Hepatocyte (in vitro differentiated cells): ENCODE data around the gene BLOC1S1. TPM values are rescaled to one million over a fixed set of nuclear protein-coding genes. Genes with fewer than 3 reads are reported as not detected.
A peak's percentile ranks its signal among the peaks of the same experiment; 100 is the strongest.

Experiments
- DNase-seq: peaks from one replicate; pipeline ENCODE4 v3.0.0-alpha.2; 2016; ENCODE audit warnings: low spot score
- H2AFZ ChIP-seq: fragments of 200-600 bp; sonication (generic); 2 replicates; pipeline ENCODE4 v1.6.0; 2016; ENCODE audit warnings: antibody characterized with exemption, mild to moderate bottlenecking
- H3K27ac ChIP-seq: fragments of 200-600 bp; sonication (generic); 2 replicates; pipeline ENCODE4 v1.5.1; 2016; ENCODE audit warnings: mild to moderate bottlenecking
- H3K27me3 ChIP-seq: fragments of 200-600 bp; sonication (generic); 2 replicates; pipeline ENCODE4 v1.6.1; 2016
- H3K36me3 ChIP-seq: fragments of 200-600 bp; sonication (generic); replicated peaks from 2 replicates; pipeline ENCODE4 v1.5.1; 2016; ENCODE audit warnings: low read depth; ENCODE audit not compliant: insufficient read depth
- H3K4me1 ChIP-seq: fragments of 200-600 bp; sonication (generic); 2 replicates; pipeline ENCODE4 v1.5.1; 2016; ENCODE audit warnings: mild to moderate bottlenecking, moderate library complexity; ENCODE audit not compliant: insufficient read depth
- H3K4me2 ChIP-seq: fragments of 200-600 bp; sonication (generic); 2 replicates; pipeline ENCODE4 v1.6.0; 2016
- H3K4me3 ChIP-seq: fragments of 200-600 bp; sonication (generic); 2 replicates; pipeline ENCODE4 v1.5.1; 2016; ENCODE audit warnings: mild to moderate bottlenecking
- H3K79me2 ChIP-seq: fragments of 200-600 bp; sonication (generic); 2 replicates; pipeline ENCODE4 v1.6.0; 2017; ENCODE audit warnings: mild to moderate bottlenecking
- H3K9me2 ChIP-seq: fragments of 200-600 bp; sonication (generic); replicated peaks from 2 replicates; pipeline ENCODE4 v1.6.0; 2017; ENCODE audit warnings: mild to moderate bottlenecking; ENCODE audit not compliant: insufficient read depth
- H3K9me3 ChIP-seq: fragments of 200-600 bp; sonication (generic); 2 replicates; pipeline ENCODE4 v1.5.1; 2016; ENCODE audit warnings: low read depth, mild to moderate bottlenecking
- H4K20me1 ChIP-seq: fragments of 200-600 bp; sonication (generic); 2 replicates; pipeline ENCODE4 v1.6.0; 2016; ENCODE audit warnings: mild to moderate bottlenecking; ENCODE audit not compliant: insufficient read depth, poor library complexity, severe bottlenecking
- CTCF ChIP-seq: fragments of 200-600 bp; sonication (generic); IDR thresholded peaks from 2 replicates; pipeline ENCODE4 v1.5.1; 2016; ENCODE audit warnings: antibody characterized with exemption, mild to moderate bottlenecking; ENCODE audit not compliant: poor library complexity
- EZH2 ChIP-seq: fragments of 200-600 bp; sonication (generic); IDR thresholded peaks from 2 replicates; pipeline ENCODE4 v1.6.1; 2016; ENCODE audit warnings: antibody characterized with exemption, mild to moderate bottlenecking, borderline replicate concordance
- EZH2phosphoT487 ChIP-seq: fragments of 200-600 bp; sonication (generic); IDR thresholded peaks from one replicate; pipeline ENCODE4 v1.6.1; 2018; ENCODE audit warnings: antibody characterized with exemption, mild to moderate bottlenecking, low read depth, moderate library complexity; ENCODE audit not compliant: unreplicated experiment, severe bottlenecking
- WGBS: methylation state at CpG from one replicate; pipeline ENCODE4 v1.1.6; 2016; ENCODE audit warnings: low lambda C conversion rate; ENCODE audit errors: missing lambda C conversion rate; 5-methylcytosine and 5-hydroxymethylcytosine counted together
- polyA plus RNA-seq: library from polyadenylated mRNA; unstranded; fragments of >200 nt; fragmentation: Nextera tagmentation; extraction: Ambion mirVana; gene quantifications from 2 replicates; pipeline ENCODE4 v1.2.1, GENCODE V29; 2016
- total RNA-seq: library from RNA; depleted of rRNA; stranded (reverse); fragments of >200 nt; gene quantifications from 2 replicates; pipeline ENCODE4 v1.2.3, GENCODE V29; 2014

Gene BLOC1S1
- total and polyA plus RNA-seq, 2 experiments from 2014 or later: 159 to 236 TPM

DNA sequence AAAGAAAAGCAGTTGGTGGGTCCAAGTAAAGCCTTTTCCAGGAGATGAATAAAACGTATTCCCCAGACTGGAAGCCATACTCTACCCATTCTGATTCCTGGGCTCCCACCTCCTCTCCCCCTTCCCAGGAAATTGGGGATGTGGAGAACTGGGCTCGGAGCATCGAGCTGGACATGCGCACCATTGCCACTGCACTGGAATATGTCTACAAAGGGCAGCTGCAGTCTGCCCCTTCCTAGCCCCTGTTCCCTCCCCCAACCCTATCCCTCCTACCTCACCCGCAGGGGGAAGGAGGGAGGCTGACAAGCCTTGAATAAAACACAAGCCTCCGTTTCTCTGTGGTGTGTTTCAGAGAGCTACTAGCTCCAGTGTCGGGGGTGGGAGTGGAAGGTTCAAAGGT, 3.5 kb downstream of the BLOC1S1 start:
- Histone ChIP-seq H3K9me2 (no peaks in the 10 kb centered on the region), H3K4me2 (peak overlapping the region; percentile 36), H3K36me3 (no peaks in the 10 kb centered on the region), H4K20me1 (no peaks in the 10 kb centered on the region), H3K27me3 (no peaks in the 10 kb centered on the region), H3K4me1 (peaks cover 30% of the 10 kb centered on the region), H2AFZ (no peak overlapping the region), H3K4me3 (no peak overlapping the region), H3K79me2 (peaks cover 40% of the 10 kb centered on the region), H3K9me3 (no peaks in the 10 kb centered on the region), H3K27ac (peak overlapping the region; percentile 84)
- 81% methylated on average over 7 of the region's 7 CpGs for WGBS
- TF ChIP-seq EZH2phosphoT487 (no peak), EZH2 (no peak), CTCF (no peak)
- no peak for DNase-seq

DNA sequence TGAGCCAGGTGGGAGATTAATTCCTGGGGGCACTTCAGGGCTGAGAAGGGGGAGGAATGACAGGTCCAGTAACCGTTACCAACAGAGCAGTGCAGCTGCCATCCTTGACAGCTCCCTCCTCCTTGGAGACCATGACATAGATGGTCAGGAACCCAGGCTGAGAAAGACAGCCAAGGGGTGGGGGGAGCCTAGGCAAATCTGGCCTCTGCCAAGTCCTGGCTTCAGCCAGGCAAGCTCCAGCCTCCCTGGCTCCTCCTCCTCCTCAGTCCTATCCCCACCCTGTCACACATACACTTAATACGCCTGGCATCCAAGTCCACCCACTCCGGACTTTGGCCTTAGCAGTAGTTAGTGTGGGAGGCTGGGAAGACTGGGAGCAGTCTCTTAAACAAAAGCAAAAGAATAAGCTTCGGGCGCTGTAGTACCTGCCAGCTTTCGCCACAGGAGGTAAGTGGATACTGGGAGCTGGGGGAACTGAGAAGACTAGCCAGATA, 4.3 kb downstream of the BLOC1S1 start, which contains the start of gene RDH5:
RDH5 (plus strand) TSS at position 323 of the 494 bp plus-strand sequence. CDS start 792 bp downstream, outside the sequence.
- H3K27ac ChIP-seq: peak within 1 kb of the TSS; percentile 95
- H3K4me1 ChIP-seq: peaks cover 30% of the 10 kb centered on the region
- TF ChIP-seq EZH2 (no peak), CTCF (no peak), EZH2phosphoT487 (no peak)
- H3K9me3 ChIP-seq: no peaks in the 10 kb centered on the region
- no peaks in the 10 kb centered on the region for H3K36me3 ChIP-seq
- peak within 1 kb of the TSS; percentile 73 for H3K4me2 ChIP-seq
- H3K27me3 ChIP-seq: no peaks in the 10 kb centered on the region
- no peak within 1 kb of the TSS for H2AFZ ChIP-seq
- H3K9me2 ChIP-seq: no peaks in the 10 kb centered on the region
- no peaks in the 10 kb centered on the region for H4K20me1 ChIP-seq
- 45% methylated on average over 6 of the region's 6 CpGs for WGBS
- H3K79me2 ChIP-seq: peaks cover 40% of the 10 kb centered on the region
- H3K4me3 ChIP-seq: no peak within 1 kb of the TSS
- DNase-seq: peak; percentile 90

GRCh38 chr12:55720894-55721444, 5.1 kb downstream of the BLOC1S1 start:
- no peaks in the 10 kb centered on the region for H3K9me3 ChIP-seq
- H3K9me2 ChIP-seq: no peaks in the 10 kb centered on the region
- WGBS: 50% methylated on average over 9 of the region's 9 CpGs
- H2AFZ ChIP-seq: no peak overlapping the region
- no peaks in the 10 kb centered on the region for H3K27me3 ChIP-seq
- peaks cover 3% of the 10 kb centered on the region for H4K20me1 ChIP-seq
- no peaks in the 10 kb centered on the region for H3K36me3 ChIP-seq
- H3K4me2 ChIP-seq: peak overlapping the region; percentile 73
- H3K4me3 ChIP-seq: no peak overlapping the region
- peaks cover 40% of the 10 kb centered on the region for H3K79me2 ChIP-seq
- TF ChIP-seq CTCF (peak; percentile 50), EZH2phosphoT487 (no peak), EZH2 (no peak)
- H3K4me1 ChIP-seq: peaks cover 25% of the 10 kb centered on the region
- H3K27ac ChIP-seq: peak overlapping the region; percentile 95
- DNase-seq: peak; percentile 74
